NCI-H1930 (cell line): ENCODE data around the gene BAHCC1.
"Not testable (repeated sequence)": the region's sequence is repeated elsewhere in the genome, so short reads cannot be mapped to it uniquely, and the experiment has no call there.

Experiments used
- DNase-seq, 2 experiments: peaks; one replicate each; lab custom pipeline; 2025; lab: John Stamatoyannopoulos, UW

BAHCC1 gene

DNA sequence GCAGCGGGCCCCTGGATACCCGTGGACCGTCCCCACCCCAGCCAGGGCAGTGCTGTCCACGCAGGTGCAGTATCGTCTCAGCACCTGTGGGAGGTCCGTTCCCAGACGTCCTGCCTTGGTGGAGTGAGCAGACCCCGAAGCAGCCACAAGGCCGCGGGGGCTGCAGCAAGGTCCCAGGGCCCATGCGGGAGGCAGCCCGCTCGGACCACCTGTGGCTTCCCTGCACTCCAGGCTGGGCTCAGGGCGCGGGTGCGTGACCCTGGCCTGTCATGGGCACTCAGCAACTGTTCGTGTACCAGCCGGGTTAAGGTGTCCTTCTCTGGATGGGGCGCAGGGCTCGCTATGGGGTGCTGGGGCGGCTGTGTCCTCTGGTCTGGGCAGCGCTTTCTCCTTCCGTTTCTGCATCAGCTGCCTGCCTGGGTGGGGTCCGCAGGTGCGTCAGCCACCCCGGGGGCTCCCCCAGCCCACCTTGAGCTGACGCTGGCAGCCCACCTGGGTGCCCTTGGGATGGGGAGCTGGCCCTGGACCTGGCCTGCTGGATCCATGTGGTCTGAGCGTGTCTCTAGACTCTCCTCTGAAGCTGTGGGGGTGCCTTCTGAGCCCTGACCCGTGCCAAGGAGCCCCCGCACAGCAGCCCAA, 18.4 kb downstream of the BAHCC1 start:
- no peak for DNase-seq

DNA sequence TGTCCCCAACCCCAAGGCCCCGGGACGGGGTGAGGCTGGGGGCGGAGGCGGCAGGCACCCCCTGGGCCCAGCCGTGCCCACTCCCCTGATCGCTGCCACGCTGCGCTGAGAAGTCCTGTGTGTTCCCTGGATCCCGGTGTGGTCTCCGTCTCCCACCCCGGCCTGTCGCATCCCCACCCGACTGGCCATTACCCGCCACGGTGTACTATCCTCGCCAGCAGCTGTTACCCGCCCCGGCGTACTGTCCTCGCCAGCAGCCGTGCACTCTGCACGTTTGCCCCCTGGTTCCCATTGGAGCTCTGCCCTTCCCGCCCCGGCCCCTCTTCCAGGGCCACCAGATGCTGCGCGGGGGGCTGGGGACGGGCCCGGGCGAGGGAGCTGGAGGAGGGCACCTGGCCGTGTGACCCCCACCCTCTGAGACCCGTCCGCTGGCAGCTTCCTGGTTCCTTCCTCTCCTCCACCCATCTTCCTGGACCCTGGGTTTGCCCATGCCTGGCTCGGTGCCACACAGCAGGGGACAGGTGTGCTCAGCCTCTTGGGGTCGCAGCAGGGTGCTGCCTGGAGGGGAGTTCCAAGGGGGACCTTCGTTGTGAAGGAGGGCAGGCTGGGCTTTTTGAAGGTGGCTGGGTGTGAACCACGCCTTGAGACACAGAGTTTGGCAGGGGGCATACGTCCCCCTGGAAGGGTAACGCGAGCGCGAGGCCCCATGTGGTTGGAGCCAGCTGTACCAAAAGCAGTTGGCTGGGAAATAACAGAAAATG, 19.7 kb downstream of the BAHCC1 start:
- no peak for DNase-seq

DNA sequence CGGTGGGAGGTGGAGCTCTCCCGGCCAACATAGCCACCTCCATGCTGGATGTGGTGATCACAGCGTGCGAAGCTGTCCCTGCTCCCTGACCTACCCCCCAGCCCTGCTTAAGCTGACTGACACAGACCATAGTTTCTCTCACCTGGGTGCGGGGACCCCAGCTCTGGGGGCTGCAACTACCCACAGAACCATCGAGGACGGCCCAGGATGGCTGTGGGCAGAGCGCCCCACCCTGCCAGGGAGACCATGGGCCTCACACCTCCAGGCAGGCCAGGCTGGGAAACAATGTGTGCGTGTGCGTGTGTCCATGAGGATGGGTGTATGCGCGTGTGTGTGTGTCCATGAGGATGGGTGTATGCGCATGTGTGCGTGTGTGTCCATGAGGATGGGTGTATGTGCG, 20.4 kb downstream of the BAHCC1 start:
- DNase-seq, result no peak

DNA sequence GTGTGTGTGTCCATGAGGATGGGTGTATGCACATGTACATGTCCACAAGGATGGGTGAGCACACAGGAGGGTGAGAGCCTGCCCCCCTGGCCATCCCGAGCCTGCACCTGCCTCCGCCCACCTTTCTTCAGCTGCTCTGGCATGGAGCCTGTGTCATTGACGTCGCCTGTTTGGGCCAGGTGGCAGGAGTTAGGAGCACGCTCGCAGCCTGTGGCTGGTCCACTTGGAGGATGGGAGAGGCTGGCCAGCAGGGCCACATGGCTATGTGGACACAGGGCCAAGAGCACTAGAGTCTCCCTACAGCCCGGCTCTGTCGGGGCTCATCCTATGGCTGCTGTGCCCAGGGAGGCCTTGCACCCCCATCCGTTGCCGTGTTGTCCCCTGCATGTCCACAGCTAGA, 21.4 kb downstream of the BAHCC1 start:
- no peak for DNase-seq

DNA sequence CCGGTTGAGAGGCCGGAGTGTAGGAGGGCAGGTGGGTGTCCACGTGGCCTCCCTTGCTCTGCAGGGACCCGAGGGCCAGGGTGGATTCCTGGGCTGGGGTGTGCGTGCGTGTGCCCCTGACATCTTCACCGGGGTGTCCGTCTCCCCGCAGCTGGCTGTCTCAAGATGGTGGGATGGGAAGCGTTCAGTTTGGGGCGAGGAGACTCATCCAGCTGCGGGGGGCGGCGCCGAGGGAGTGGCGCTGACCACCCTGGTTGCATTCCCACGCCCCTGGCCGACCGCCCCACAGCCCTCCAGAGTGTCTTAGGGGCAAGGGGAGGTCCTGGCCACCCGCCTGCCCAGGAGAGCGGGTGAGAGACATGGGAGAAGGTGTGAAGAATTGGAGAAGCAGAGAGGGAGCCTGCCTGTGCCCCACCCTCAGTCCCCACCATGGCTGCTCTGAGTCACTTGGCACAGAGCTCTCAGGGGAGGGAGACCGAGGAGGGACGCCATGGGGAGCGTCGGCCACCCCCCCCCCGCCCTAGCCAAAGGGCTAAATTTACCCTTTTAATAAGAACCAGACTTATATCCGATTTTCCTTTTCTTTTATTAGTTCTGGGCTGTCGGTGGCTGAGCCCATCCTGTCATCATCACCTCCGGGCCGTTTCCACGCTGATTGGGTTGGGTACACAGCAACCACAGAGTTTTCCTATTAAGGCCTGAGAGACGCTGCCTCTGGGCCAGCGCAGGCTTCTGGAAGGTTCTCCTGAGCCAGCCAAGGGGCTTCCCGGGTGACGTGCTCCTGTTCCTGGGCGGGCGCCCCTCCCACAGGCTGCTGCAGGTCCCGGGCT, 22.0 kb downstream of the BAHCC1 start:
- no peak for DNase-seq

DNA sequence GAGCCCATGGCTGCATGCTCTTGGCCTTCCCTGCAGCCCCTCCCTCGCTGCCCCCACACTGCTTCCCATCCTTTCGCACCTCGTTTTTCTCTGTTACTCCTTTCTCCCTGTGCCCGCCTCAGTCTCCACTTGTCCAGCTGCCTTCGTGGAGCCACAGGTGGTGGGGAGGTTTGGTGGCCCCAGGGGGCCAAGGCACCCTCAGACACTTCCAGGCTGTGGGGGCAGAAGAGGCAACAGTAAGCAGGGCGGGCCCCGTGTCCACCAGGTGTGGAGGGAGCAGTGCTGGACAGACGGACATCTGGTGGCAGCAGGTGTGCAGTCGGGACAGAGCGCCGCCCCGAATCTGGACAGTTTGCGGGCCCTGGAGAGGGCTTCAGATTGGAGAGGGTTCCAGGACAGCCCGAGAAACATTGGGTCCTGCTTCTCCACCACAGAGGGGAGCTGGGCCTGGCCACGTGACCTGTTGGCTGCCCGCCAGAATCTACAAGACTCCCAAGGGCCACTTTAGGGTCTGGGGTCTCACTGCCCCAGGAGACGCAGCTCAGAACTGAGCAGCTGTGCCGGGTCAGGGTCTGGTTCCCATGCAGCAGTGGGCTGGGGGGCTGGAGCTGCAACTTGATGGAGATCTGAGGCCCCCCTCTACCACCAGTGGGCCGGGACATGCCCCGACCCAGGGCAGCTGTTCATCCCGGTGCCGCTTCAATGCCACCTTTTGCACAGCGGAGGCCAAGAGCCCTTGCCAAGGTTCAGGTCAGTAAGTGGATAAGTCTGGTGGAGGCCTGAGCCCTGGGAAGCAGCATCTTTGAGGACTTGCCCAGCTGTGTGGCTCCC, 22.8 kb downstream of the BAHCC1 start:
- DNase-seq, result no peak

DNA sequence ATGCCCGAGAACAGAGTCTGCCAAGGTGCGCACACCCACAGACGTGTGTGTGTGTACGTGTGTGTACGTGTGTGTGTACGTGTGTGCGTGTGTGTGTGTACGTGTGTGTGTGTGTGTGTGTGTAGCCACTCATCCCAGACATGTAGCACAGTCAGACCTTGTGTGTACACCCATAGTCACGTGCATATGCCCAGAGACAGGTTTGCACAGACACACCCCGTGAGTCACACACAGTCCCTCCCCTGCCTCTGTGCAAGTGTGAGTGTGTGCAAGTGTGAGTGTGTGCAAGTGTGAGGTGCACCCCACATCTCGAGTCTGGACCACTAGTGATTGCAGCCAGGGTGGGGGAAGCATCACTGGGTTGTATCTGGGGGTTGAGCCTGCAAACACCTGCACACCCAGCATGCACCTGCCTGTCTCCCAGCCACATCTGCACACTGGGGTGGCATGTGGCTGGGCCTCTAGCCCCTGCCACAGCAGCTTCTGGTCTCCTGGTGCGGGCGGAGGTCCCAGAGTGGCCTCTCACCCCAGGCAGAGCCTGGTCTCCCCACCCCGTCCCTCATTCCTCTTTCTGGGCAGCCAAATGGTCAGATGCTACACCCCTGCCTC, 23.6 kb downstream of the BAHCC1 start:
- no peak for DNase-seq

DNA sequence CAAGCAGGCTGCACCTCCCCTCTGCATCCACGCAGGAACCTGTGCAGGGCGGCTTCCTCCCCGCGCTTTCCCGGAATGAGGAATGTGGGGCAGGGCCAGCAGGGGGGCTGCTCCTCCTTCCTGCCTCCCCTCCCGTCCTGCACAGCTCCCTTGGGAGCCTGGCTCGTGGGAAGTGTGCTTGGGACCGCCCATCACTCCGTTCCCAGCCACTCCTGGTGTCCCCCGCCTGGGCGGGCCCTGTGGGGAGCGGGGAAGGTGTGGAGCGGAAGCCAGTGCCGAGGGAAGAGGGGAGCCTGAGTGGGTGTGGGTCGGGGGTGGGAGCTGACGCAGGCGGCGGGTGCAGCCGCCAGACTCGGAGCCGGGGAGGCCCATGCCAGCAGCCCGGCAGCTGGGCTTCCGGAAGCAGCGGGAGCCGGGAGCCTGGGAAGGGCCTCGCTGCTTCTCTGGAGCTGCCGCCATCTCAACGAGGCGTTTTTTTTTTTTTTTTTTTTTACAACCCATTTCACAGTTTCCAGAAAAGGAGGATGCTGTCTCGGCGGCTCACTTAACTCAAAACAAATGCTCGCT, 24.1 kb downstream of the BAHCC1 start:
- DNase-seq, result no peak

DNA sequence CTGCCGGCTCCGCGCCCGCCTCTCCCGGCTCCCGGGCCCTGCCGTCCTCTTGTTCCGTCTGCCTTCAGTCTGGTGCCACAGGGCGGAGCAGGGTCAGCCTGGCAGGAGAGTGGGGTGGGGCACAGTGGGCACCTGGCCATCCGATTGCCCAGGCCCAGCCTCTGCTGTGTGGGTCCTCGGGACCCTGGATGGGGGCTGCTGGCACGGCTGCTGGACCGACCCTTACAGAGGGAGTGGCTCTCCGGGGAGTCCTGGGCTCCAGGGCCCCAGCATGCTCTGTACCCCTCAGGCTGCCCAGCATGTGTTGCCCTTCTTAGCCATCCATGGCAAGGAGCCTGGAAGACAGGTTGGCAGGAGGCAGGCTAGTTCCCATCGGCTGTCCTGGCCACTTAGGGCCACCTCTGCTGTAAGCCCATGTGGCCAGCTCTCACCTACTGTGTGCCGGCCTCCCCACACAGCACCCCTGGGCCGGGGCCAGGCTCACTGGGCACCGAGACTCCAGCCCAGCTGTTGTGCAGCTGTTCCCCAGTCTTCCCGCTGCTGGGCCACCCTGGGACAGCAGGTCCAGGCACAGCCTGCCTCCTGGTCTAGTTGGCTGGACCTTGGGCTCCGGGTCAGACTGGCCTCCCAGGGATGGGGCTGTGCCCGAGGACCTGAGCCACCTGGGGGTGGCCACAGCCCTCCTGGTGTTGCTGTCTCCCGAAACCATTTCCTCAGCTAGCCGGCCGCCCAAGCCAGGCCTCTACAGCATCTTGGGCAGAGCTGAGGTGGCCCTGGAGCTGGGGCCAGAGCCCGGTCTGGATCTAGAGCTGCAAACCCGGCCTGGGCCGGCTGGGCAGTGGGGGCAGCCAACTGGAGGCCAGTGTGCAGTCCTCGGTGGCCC, 24.9 kb downstream of the BAHCC1 start:
- DNase-seq, result no peak

DNA sequence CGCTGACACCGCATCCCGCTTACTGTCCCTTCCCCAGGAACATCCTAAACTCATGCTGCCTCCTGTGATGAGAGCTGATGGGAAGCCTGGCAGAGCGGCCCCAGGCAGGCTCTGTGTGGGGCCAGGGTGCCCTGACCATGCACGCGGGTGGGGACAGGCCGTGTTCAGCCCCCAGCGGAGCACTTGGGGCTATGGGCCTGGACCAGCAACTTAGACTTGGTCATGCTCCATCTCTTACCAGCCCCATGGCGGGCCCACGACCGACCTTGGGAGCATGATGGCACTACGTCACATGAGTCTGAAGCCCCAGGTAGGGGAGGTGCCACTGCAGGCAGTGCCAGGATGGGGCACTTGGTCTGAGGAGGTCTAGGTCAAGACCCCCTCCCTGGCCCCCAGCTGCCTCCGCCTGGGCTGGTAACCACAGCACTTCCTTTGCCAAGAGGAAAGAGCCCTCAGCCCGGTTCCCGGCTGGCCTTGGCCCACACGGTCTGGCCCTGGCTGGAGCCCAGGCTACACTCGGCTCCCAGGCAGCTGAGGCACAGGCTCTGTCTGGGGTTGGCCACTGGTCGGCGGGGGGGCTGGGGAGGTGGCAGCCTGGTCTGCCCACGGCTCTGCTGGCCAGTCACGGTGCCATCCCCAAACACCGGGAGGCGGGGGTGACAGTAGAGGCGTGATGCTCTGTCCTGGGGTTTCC, 25.7 kb downstream of the BAHCC1 start:
- no peak for DNase-seq

DNA sequence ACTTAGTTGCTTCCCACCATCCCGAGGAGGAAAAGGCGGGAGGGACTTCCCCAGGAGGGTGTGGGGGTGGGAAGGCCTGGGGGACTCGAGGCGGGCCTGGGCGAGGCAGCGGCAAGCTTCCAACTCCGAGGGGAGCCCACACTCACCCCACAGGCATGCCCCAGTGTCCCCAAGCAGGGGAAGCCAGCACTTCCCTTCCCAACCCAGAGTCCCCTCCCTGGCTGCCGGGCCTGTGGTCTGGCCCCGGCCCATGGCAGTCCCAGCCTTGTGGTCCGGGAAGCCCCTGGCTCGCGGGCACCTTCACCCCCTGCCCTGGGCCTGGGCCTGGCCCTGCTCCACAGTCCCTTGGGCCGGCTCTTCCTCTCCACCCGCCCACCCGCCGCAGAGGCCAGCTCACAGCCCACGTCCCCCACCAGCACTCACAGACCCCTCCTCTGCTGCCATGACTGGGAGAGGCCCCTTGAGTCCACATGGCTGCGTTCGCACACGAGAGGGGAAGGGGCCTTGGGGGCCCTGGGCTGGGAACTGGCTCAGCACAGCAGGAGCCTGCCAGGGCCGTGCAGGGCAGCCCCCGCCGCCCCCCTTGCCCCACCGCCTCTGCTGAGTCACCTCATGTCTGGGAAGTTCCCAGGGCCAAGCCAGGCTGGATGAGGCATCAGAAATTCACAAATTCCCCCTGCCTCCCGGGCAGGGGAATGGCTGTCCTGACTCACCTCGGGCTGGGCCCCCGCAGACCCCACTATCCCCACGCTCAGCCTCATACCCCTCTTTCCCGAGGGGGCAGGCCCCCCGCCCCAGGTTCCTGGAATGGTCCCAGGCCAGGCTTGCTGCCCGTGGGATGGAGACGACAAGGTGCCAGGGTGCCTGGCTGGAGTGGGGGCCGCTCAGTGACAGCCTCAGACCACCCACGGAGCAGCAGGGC, 27.8 kb downstream of the BAHCC1 start:
- no peak for DNase-seq

DNA sequence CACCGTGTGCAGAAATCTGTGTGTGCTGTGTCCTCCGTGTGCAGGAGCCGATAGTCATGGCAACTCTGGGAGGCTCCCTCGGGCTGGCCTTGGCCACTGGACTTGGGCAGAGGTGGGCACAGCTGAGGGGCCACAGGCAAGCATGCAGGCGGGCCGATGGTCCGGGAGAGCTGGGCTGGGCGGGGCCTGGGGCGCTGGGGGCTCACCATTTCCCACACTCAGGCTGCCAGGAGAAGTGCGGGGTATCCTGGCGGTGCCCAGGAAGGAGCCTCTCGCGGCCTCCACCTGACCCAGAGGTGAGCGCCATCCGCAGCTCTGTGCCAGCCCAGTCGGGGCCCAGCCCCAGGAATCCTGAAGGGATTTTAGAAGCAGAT, 28.4 kb downstream of the BAHCC1 start:
- DNase-seq, result no peak

DNA sequence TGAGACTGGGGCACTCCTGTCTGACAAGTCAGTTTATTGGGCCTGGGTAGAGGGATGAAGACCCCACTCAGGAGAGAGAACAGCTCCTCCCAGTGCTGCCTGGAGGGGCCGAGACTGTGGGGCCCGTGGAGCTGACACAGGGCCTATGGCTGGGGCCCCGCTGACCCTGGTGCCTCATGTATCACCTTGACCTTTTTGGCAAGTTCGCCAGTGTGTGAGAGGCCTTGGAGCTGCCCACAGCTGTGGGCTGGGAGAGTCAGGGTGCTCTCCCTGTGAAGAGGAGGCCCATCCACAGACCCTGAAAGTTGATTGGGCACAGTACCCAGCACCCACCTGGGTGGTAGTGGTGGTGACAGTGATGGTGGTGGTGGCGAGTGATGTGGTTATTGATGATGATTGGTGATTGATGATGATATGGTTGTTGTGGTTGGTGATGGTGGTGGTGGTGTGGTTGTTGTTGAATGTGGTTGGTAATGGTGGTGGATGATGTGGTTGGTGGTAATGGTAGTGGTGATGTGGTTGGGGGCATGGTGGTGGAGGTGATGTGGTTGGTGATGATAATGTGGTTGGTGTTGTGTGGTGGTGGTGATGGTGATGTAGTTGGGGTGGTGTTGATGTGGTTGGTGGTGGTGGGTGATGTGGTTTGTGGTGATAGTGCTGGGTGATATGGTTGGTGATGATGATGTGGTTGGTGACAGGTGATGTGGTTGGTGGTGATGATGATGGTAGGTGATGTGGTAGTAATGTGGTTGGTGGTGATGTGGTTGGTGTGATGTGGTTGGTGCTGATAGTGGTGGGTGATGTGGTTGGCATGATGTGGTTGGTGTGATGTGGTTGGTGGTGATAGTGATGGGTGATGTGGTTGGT, 29.1 kb downstream of the BAHCC1 start:
- DNase-seq, result no peak

DNA sequence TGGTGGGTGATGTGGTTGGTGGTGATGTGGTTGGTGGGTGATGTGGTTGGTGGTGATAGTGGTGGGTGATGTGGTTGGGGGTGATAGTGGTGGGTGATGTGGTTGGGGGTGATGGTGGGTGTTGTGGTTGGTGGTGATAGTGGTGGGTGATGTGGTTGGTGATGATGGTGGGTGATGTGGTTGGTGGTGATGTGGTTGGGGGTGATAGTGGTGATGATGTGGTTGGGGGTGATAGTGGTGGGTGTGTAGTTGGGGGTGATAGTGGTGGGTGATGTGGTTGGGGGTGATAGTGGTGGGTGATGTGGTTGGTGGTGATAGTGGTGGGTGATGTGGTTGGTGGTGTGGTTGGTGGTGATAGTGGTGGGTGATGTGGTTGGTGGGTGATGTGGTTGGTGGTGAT, 29.8 kb downstream of the BAHCC1 start:
- not testable (repeated sequence) for DNase-seq

DNA sequence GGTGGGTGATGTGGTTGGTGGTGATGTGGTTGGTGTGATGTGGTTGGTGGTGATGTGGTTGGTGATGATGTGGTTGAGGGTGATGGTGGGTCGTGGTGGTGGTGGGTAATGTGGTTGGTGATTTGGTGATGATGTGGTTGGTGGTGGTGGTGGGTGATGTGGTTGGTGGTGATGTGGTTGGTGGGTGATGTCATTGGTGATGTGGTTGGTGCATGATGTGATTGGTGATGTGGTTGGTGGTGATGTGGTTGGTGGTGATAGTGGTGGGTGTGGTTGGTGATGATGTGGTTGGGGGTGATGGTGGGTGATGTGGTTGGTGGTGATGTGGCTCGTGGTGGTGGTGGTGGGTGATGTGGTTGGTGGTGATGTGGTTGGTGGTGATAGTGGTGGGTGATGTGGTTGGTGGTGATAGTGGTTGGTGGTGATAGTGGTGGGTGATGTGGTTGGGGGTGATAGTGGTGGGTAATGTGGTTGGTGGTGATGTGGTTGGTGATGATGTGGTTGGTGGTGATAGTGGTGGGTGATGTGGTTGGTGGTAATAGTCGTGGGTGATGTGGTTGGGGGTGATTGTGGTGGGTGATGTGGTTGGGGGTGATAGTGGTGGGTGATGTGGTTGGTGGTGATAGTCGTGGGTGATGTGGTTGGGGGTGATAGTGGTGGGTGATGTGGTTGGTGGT, 30.6 kb downstream of the BAHCC1 start:
- DNase-seq, result not testable (repeated sequence)

DNA sequence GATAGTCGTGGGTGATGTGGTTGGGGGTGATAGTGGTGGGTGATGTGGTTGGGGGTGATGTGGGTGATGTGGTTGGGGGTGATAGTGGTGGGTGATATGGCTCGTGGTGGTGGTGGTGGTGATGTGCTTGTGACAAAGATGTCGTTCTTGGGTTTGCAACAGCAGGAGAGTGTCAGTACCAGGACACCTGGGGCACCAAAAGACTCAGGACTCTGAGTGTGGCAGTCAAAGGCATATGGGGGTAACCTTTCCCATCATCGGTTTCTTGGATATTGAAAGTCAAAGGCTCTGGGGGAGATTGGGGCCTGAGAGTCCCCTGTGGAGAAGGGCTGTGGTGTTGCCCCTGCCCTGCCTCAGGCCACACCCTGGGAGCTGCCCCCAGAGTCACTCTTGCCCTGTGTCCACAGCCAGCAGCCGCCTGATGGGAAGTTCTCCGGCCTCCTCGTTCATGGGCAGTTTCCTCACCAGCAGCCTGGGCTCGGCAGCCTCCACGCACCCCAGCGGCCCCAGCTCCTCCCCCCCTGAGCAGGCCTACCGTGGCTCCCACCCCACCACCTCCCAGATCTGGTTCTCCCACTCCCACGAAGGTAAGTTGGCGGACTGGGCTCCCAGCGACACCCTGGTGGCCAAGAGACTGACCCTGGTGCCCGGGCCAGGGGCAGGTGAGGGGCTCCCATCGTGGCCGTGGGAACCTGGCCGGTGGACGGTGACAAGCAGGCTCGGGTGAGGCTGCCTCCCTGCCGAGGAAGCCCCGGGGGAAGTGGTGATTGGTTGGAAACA, 31.3 kb downstream of the BAHCC1 start:
- no peak for DNase-seq
